ENCODE measurements around the gene ATP8A2. TPM values are rescaled to one million over a fixed set of nuclear protein-coding genes. Genes with fewer than 3 reads are reported as not detected.
"Not testable (repeated sequence)": the region's sequence is repeated elsewhere in the genome, so short reads cannot be mapped to it uniquely, and the experiment has no call there.

The ATP8A2 gene
- total and polyA plus RNA-seq, 2 donors = 1.1 to 1.5 TPM

- peaks cover 0 to 14% of the 10 kb centered on the region in 2 donors for H3K4me1 ChIP-seq (ENCODE audit: control insufficient read depth in 2 of 2, insufficient read depth in 2 of 2, low read length in 2 of 2)
- H3K27me3 ChIP-seq (ENCODE audit: control insufficient read depth in 2 of 2, insufficient read depth in 1 of 2, low read length in 1 of 2); H3K27ac ChIP-seq (ENCODE audit: low read depth in 1 of 2, low read length in 1 of 2); H3K4me3 ChIP-seq (ENCODE audit: low read length in 2 of 2); DNase-seq (ENCODE audit: low read depth in 6 of 9, low spot score in 9 of 9); H3K36me3 ChIP-seq (ENCODE audit: control insufficient read depth in 2 of 2, insufficient read depth in 2 of 2, low read length in 1 of 2); H3K9me3 ChIP-seq (ENCODE audit: control insufficient read depth in 2 of 2, insufficient read depth in 1 of 2, low read length in 1 of 2): not testable (repeated sequence)
- WGBS = 97% methylated on average over 8 of the region's 8 CpGs
Observed at GRCh38 chr13:25772534-25772933, 400.8 kb downstream of the ATP8A2 start.

- H3K4me1 ChIP-seq (ENCODE audit: control insufficient read depth in 2 of 2, insufficient read depth in 2 of 2, low read length in 2 of 2) = peaks cover 0 to 14% of the 10 kb centered on the region in 2 donors
- H3K4me3 ChIP-seq (ENCODE audit: low read length in 2 of 2); H3K27ac ChIP-seq (ENCODE audit: low read depth in 1 of 2, low read length in 1 of 2); H3K36me3 ChIP-seq (ENCODE audit: control insufficient read depth in 2 of 2, insufficient read depth in 2 of 2, low read length in 1 of 2); H3K9me3 ChIP-seq (ENCODE audit: control insufficient read depth in 2 of 2, insufficient read depth in 1 of 2, low read length in 1 of 2); DNase-seq (ENCODE audit: low read depth in 6 of 9, low spot score in 9 of 9); H3K27me3 ChIP-seq (ENCODE audit: control insufficient read depth in 2 of 2, insufficient read depth in 1 of 2, low read length in 1 of 2): not testable (repeated sequence)
- 96% methylated on average over 1 of the region's 1 CpG for WGBS
Observed at GRCh38 chr13:25774056-25774455, 402.3 kb downstream of the ATP8A2 start.

GRCh38 chr13:25775275-25775674, 403.5 kb downstream of the ATP8A2 start:
- no peaks in the 10 kb centered on the region for H3K36me3 ChIP-seq (ENCODE audit: control insufficient read depth in 2 of 2, insufficient read depth in 2 of 2, low read length in 1 of 2)
- no peaks in the 10 kb centered on the region for H3K27me3 ChIP-seq (ENCODE audit: control insufficient read depth in 2 of 2, insufficient read depth in 1 of 2, low read length in 1 of 2)
- peaks cover 0 to 14% of the 10 kb centered on the region in 2 donors for H3K4me1 ChIP-seq (ENCODE audit: control insufficient read depth in 2 of 2, insufficient read depth in 2 of 2, low read length in 2 of 2)
- H3K4me3 ChIP-seq (ENCODE audit: low read length in 2 of 2) = no peak overlapping the region
- no peaks in the 10 kb centered on the region for H3K9me3 ChIP-seq (ENCODE audit: control insufficient read depth in 2 of 2, insufficient read depth in 1 of 2, low read length in 1 of 2)
- DNase-seq (ENCODE audit: low read depth in 6 of 9, low spot score in 9 of 9) = no peak
- WGBS = 87% methylated on average over 3 of the region's 3 CpGs
- H3K27ac ChIP-seq (ENCODE audit: low read depth in 1 of 2, low read length in 1 of 2) = no peak overlapping the region

DNA sequence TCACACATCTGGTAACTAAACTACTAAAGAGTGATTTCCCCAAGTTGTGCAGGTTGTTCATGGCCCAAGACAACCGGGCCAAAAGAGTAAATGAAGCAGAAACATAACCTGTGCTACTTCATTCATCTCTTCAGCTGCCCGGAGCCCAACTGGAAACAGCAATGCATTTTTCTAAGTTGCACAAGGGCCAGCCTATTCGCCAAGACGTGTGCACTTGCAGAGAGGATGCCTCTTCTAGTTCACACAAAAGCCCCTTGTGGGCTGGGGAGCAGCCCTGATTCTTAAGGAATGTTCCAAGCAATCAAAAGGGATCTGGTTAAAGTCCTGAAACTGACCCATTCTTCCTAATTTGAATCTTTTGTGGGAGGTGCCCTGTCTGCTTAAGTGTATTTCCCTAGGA, 404.2 kb downstream of the ATP8A2 start:
- DNase-seq (ENCODE audit: low read depth in 6 of 9, low spot score in 9 of 9) = no peak
- H3K27me3 ChIP-seq (ENCODE audit: control insufficient read depth in 2 of 2, insufficient read depth in 1 of 2, low read length in 1 of 2) = no peaks in the 10 kb centered on the region
- WGBS = 88% methylated on average over 4 of the region's 4 CpGs
- H3K4me3 ChIP-seq (ENCODE audit: low read length in 2 of 2) = no peak overlapping the region
- H3K4me1 ChIP-seq (ENCODE audit: control insufficient read depth in 2 of 2, insufficient read depth in 2 of 2, low read length in 2 of 2) = peaks cover 0 to 7% of the 10 kb centered on the region in 2 donors
- no peaks in the 10 kb centered on the region for H3K9me3 ChIP-seq (ENCODE audit: control insufficient read depth in 2 of 2, insufficient read depth in 1 of 2, low read length in 1 of 2)
- H3K36me3 ChIP-seq (ENCODE audit: control insufficient read depth in 2 of 2, insufficient read depth in 2 of 2, low read length in 1 of 2) = no peaks in the 10 kb centered on the region
- no peak overlapping the region for H3K27ac ChIP-seq (ENCODE audit: low read depth in 1 of 2, low read length in 1 of 2)

- Histone ChIP-seq H3K27ac (ENCODE audit: low read depth in 1 of 2, low read length in 1 of 2) (no peak overlapping the region), H3K9me3 (ENCODE audit: control insufficient read depth in 2 of 2, insufficient read depth in 1 of 2, low read length in 1 of 2) (no peaks in the 10 kb centered on the region), H3K36me3 (ENCODE audit: control insufficient read depth in 2 of 2, insufficient read depth in 2 of 2, low read length in 1 of 2) (no peaks in the 10 kb centered on the region), H3K27me3 (ENCODE audit: control insufficient read depth in 2 of 2, insufficient read depth in 1 of 2, low read length in 1 of 2) (no peaks in the 10 kb centered on the region), H3K4me1 (ENCODE audit: control insufficient read depth in 2 of 2, insufficient read depth in 2 of 2, low read length in 2 of 2) (no peaks in the 10 kb centered on the region), H3K4me3 (ENCODE audit: low read length in 2 of 2) (no peak overlapping the region)
- DNase-seq (ENCODE audit: low read depth in 6 of 9, low spot score in 9 of 9) = no peak
- WGBS = 92% methylated on average over 7 of the region's 7 CpGs
Observed at GRCh38 chr13:25776722-25777121, 404.9 kb downstream of the ATP8A2 start.

DNA sequence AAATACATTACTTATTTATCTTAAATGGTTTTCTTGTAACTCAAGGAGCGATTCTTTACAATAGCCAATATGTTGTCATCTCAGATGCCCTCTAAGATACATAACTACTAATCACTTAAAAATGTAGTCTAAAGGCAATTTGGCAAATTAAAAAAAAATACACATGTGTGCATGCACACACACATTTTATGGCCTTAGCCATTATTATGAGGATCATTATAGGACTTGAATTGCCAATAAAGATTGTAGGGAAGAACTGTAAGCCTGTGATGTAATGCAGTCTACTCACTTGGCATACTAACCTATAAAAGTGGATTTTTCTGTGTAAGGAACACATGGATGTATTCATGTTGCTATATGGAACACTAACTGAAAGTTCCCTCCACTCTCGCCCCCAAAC, 405.7 kb downstream of the ATP8A2 start:
- H3K4me1 ChIP-seq (ENCODE audit: control insufficient read depth in 2 of 2, insufficient read depth in 2 of 2, low read length in 2 of 2) = no peaks in the 10 kb centered on the region
- no peaks in the 10 kb centered on the region for H3K36me3 ChIP-seq (ENCODE audit: control insufficient read depth in 2 of 2, insufficient read depth in 2 of 2, low read length in 1 of 2)
- no peak overlapping the region for H3K27ac ChIP-seq (ENCODE audit: low read depth in 1 of 2, low read length in 1 of 2)
- no peaks in the 10 kb centered on the region for H3K9me3 ChIP-seq (ENCODE audit: control insufficient read depth in 2 of 2, insufficient read depth in 1 of 2, low read length in 1 of 2)
- 96% methylated on average over 2 of the region's 2 CpGs for WGBS
- no peak overlapping the region for H3K4me3 ChIP-seq (ENCODE audit: low read length in 2 of 2)
- no peaks in the 10 kb centered on the region for H3K27me3 ChIP-seq (ENCODE audit: control insufficient read depth in 2 of 2, insufficient read depth in 1 of 2, low read length in 1 of 2)
- DNase-seq (ENCODE audit: low read depth in 6 of 9, low spot score in 9 of 9) = no peak

- no peaks in the 10 kb centered on the region for H3K36me3 ChIP-seq (ENCODE audit: control insufficient read depth in 2 of 2, insufficient read depth in 2 of 2, low read length in 1 of 2)
- DNase-seq (ENCODE audit: low read depth in 6 of 9, low spot score in 9 of 9) = no peak
- WGBS = 88% methylated on average over 7 of the region's 7 CpGs
Observed at GRCh38 chr13:25778365-25778764, 406.6 kb downstream of the ATP8A2 start.

DNA sequence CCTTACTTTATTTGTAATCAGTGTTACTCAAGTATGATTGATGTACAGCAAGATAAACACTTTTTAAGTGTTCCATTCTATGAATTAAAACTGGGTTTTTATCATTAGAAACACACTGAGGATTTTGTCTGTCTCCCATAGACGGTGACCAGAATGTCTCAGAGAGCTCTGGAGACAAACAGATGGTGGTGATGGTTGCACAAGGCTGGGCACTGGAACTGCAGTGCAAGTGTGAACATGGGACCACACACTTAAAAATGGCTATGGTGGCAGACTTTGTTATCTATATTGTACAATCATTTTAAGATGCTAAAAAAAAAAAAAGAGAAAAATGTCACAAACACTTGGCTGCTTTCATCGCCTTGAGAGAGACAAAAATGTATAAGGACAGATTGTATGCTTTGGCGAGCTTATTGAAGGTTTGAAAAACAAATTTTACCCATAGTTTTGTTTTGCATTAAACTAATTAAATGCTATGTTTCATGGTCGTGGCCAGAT, 407.1 kb downstream of the ATP8A2 start:
- Histone ChIP-seq H3K27me3 (ENCODE audit: control insufficient read depth in 2 of 2, insufficient read depth in 1 of 2, low read length in 1 of 2) (no peaks in the 10 kb centered on the region), H3K4me1 (ENCODE audit: control insufficient read depth in 2 of 2, insufficient read depth in 2 of 2, low read length in 2 of 2) (no peaks in the 10 kb centered on the region), H3K36me3 (ENCODE audit: control insufficient read depth in 2 of 2, insufficient read depth in 2 of 2, low read length in 1 of 2) (no peaks in the 10 kb centered on the region), H3K4me3 (ENCODE audit: low read length in 2 of 2) (no peak overlapping the region), H3K27ac (ENCODE audit: low read depth in 1 of 2, low read length in 1 of 2) (no peak overlapping the region), H3K9me3 (ENCODE audit: control insufficient read depth in 2 of 2, insufficient read depth in 1 of 2, low read length in 1 of 2) (no peaks in the 10 kb centered on the region)
- no peak for DNase-seq (ENCODE audit: low read depth in 6 of 9, low spot score in 9 of 9)
- WGBS = 82% methylated on average over 4 of the region's 4 CpGs

More at GRCh38 chr13:25778365-25778764, 406.6 kb downstream of the ATP8A2 start:
- Histone ChIP-seq H3K4me3 (ENCODE audit: low read length in 2 of 2) (no peak overlapping the region), H3K9me3 (ENCODE audit: control insufficient read depth in 2 of 2, insufficient read depth in 1 of 2, low read length in 1 of 2) (no peaks in the 10 kb centered on the region), H3K27ac (ENCODE audit: low read depth in 1 of 2, low read length in 1 of 2) (no peak overlapping the region), H3K4me1 (ENCODE audit: control insufficient read depth in 2 of 2, insufficient read depth in 2 of 2, low read length in 2 of 2) (no peaks in the 10 kb centered on the region), H3K27me3 (ENCODE audit: control insufficient read depth in 2 of 2, insufficient read depth in 1 of 2, low read length in 1 of 2) (no peaks in the 10 kb centered on the region)

DNA sequence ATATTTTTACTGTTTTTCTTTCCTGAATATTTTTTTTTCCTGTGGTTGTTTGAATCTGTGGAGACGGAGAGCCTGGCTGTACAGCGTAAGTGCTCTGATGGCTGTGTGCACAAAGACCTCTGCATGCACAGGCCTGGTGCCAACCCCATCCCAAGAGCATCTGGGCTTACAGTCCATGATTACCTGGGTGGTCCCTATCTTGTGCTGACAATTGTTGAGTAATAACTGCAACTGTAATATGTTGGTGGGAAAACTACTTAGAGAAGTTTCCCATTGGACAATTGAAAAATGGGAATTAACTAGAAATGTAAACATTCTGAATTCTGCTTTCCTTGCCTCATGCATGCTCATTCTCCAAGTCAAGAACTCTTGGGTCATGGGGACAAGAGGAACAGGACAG, 411.3 kb downstream of the ATP8A2 start:
- Histone ChIP-seq H3K27me3 (ENCODE audit: control insufficient read depth in 2 of 2, insufficient read depth in 1 of 2, low read length in 1 of 2) (no peaks in the 10 kb centered on the region), H3K27ac (ENCODE audit: low read depth in 1 of 2, low read length in 1 of 2) (no peak overlapping the region), H3K36me3 (ENCODE audit: control insufficient read depth in 2 of 2, insufficient read depth in 2 of 2, low read length in 1 of 2) (no peaks in the 10 kb centered on the region), H3K9me3 (ENCODE audit: control insufficient read depth in 2 of 2, insufficient read depth in 1 of 2, low read length in 1 of 2) (no peaks in the 10 kb centered on the region), H3K4me1 (ENCODE audit: control insufficient read depth in 2 of 2, insufficient read depth in 2 of 2, low read length in 2 of 2) (no peaks in the 10 kb centered on the region), H3K4me3 (ENCODE audit: low read length in 2 of 2) (no peak overlapping the region)
- DNase-seq (ENCODE audit: low read depth in 6 of 9, low spot score in 9 of 9) = no peak
- WGBS = 98% methylated on average over 2 of the region's 2 CpGs

DNA sequence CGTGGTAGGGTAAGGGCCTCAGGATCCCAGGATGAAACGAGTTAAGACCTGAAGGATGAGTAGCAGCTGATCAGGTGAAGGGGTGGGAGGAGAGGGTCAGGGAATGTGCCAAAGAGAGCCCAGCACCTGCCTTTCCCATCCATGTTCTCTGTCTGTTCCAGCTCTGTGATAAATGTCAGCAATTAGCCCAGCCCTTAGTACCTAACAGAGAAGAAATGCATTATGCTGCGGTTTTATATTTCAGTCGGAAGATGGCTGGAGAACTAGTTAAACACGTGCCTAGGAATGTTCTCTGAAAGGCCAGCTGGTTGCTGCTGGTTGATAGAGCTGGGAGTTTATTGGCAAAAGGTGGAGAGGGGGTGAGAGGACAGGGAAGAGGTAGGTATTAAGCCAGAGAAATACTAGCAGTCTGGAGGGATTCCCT, 411.8 kb downstream of the ATP8A2 start:
- WGBS = 87% methylated on average over 5 of the region's 5 CpGs
- Histone ChIP-seq H3K4me1 (ENCODE audit: control insufficient read depth in 2 of 2, insufficient read depth in 2 of 2, low read length in 2 of 2) (no peaks in the 10 kb centered on the region), H3K4me3 (ENCODE audit: low read length in 2 of 2) (no peak overlapping the region), H3K27ac (ENCODE audit: low read depth in 1 of 2, low read length in 1 of 2) (no peak overlapping the region), H3K36me3 (ENCODE audit: control insufficient read depth in 2 of 2, insufficient read depth in 2 of 2, low read length in 1 of 2) (no peaks in the 10 kb centered on the region), H3K9me3 (ENCODE audit: control insufficient read depth in 2 of 2, insufficient read depth in 1 of 2, low read length in 1 of 2) (no peaks in the 10 kb centered on the region), H3K27me3 (ENCODE audit: control insufficient read depth in 2 of 2, insufficient read depth in 1 of 2, low read length in 1 of 2) (no peaks in the 10 kb centered on the region)
- DNase-seq (ENCODE audit: low read depth in 6 of 9, low spot score in 9 of 9) = peak in 1 of 9 donors; percentile 18
